SU-DHL-6 (cell line): ENCODE data around the gene CAPN13.

Source experiments
- CTCF ChIP-seq: fragments of 200-600 bp; sonication (generic); IDR thresholded peaks from one replicate; pipeline ENCODE4 v1.5.1; 2017; ENCODE audit warnings: antibody characterized with exemption, mild to moderate bottlenecking, low read length, moderate library complexity; ENCODE audit not compliant: insufficient read depth, poor library complexity, severe bottlenecking
- EZH2phosphoT487 ChIP-seq: fragments of 200-600 bp; sonication (generic), shearing (Covaris generic); conservative IDR thresholded peaks from 2 replicates; pipeline ENCODE4 v1.6.1; 2018; ENCODE audit warnings: mild to moderate bottlenecking, antibody characterized with exemption, low read length, moderate library complexity, mixed read lengths

DNA sequence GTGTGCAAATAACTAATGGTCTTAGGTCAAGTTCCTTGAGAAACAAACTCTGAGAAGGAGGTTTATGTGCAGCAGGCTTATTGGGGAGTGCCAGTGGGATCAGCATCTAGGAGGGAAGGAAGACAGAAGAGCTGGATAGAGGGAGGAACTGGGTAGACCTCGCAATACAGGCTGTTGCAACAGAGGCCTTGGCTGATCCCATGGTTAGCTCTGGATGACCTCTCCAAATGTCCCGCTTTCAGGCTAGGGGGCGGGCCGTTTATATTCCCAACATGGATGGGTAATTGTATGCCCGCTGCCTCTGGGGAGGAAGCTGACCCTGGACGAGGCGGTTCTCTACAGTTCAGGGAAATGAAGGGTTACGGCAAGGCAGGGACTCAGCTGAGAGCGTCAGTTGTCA lies 14.7 kb upstream of the CAPN13 start:
- no peak for TF ChIP-seq CTCF
- TF ChIP-seq EZH2phosphoT487, result no peak
